Panc1 (cell line): ENCODE data around the gene PAX5. TPM values are rescaled to one million over a fixed set of nuclear protein-coding genes. Genes with fewer than 3 reads are reported as not detected.

Source experiments
- ATAC-seq: fragments of 200-7000 bp; cut with Tn5 transposase; 2 replicates; pipeline ENCODE4 v1.9.1; 2020; ENCODE audit warnings: mild to moderate bottlenecking, moderate library complexity
- BruUV-seq: library from RNA; stranded (reverse); fragments of 400-500 nt; replicated peaks from 2 replicates; lab custom pipeline; 2021; lab: Mats Ljungman, UMichigan
- CTCF ChIA-PET: fragments of 300-600 bp; sonication (Branson Sonifier 250); formaldehyde crosslinking; loops from one replicate; lab custom pipeline; 2022; ENCODE audit warnings: antibody characterized with exemption; lab: Charles Lee
- POLR2A ChIA-PET: fragments of 300-600 bp; sonication (Branson Sonifier 250); formaldehyde crosslinking; loops from one replicate; lab custom pipeline; 2022; ENCODE audit warnings: antibody characterized with exemption; lab: Charles Lee
- DNase-seq: peaks from one replicate; pipeline ENCODE4 v3.0.0-alpha.2; 2010; ENCODE audit warnings: low read depth, low spot score
- H3K27ac ChIP-seq: 2 replicates; pipeline ENCODE4 v1.5.1; 2011; ENCODE audit warnings: mild to moderate bottlenecking, low read length, inconsistent platforms
- H3K27me3 ChIP-seq: fragments of 200-500 bp; sonication (Bioruptor generic); 2 replicates; pipeline ENCODE4 v1.6.0; 2014; ENCODE audit warnings: low read length, inconsistent platforms; ENCODE audit not compliant: control insufficient read depth, insufficient read depth
- H3K36me3 ChIP-seq: fragments of 200-500 bp; sonication (Bioruptor generic); 2 replicates; pipeline ENCODE4 v1.5.1; 2014; ENCODE audit warnings: inconsistent platforms, mild to moderate bottlenecking, low read length, moderate library complexity; ENCODE audit not compliant: control insufficient read depth, insufficient read depth
- H3K4me1 ChIP-seq: 2 replicates; pipeline ENCODE4 v1.5.1; 2011; ENCODE audit warnings: inconsistent platforms, mild to moderate bottlenecking, low read length, moderate library complexity; ENCODE audit not compliant: control insufficient read depth, insufficient read depth
- H3K4me3 ChIP-seq, 2 experiments: 2 replicates each; pipeline ENCODE4 v1.5.1; 2011 to 2012; ENCODE audit warnings: low read depth in 2 of 2, low read length in 2 of 2, mild to moderate bottlenecking in 2 of 2, inconsistent platforms in 1 of 2, moderate library complexity in 1 of 2
- H3K9me3 ChIP-seq: fragments of 200-500 bp; sonication (Bioruptor generic); 2 replicates; pipeline ENCODE4 v1.5.1; 2014; ENCODE audit warnings: low read depth, mild to moderate bottlenecking, inconsistent platforms, low read length, moderate library complexity; ENCODE audit not compliant: control insufficient read depth, insufficient read depth
- POLR2AphosphoS5 ChIP-seq: IDR thresholded peaks from 2 replicates; pipeline ENCODE4 v1.6.1; 2012; ENCODE audit warnings: mild to moderate bottlenecking, low read depth, low read length, moderate library complexity
- REST ChIP-seq, 2 experiments: IDR thresholded peaks; 2 replicates each; pipeline ENCODE4 v1.6.1; 2011 to 2012; ENCODE audit warnings: low read depth in 2 of 2, control low read depth in 1 of 2, low read length in 1 of 2, mild to moderate bottlenecking in 1 of 2, moderate library complexity in 1 of 2; ENCODE audit not compliant: insufficient read depth in 1 of 2
- SIN3A ChIP-seq: IDR thresholded peaks from 2 replicates; pipeline ENCODE4 v1.6.1; 2012; ENCODE audit warnings: low read depth, mild to moderate bottlenecking, low read length, moderate library complexity, borderline replicate concordance; ENCODE audit not compliant: insufficient read depth
- TCF7L2 ChIP-seq: IDR thresholded peaks from 2 replicates; pipeline ENCODE4 v1.6.1; 2011; ENCODE audit warnings: mild to moderate bottlenecking, low read depth, low read length, inconsistent platforms
- in situ Hi-C: cut with HindIII; loops from 2 replicates; pipeline ENCODE4 v1.10.0; 2016; ENCODE audit warnings: low sequenced_read_pairs, low pct_unique_long_range_greater_than_20kb
- intact Hi-C: fragments of 100-400 bp; cut with micrococcal nuclease; formaldehyde crosslinking; loops from one replicate; pipeline ENCODE4 v1.10.0; 2022; ENCODE audit not compliant: unreplicated experiment
- total RNA-seq: library from RNA; stranded (reverse); gene quantifications from one replicate; pipeline ENCODE4 v1.2.1, GENCODE V29; 2021; ENCODE audit not compliant: unreplicated experiment
- TF ChIP-seq, protein P1 (sequence below): fragments of 450-650 bp; IDR thresholded peaks from 2 replicates; pipeline ENCODE4 v1.5.1; 2017; ENCODE audit warnings: mild to moderate bottlenecking

The PAX5 gene
- total RNA-seq, 1 experiment from 2014 or later = 0.39 TPM

DNA sequence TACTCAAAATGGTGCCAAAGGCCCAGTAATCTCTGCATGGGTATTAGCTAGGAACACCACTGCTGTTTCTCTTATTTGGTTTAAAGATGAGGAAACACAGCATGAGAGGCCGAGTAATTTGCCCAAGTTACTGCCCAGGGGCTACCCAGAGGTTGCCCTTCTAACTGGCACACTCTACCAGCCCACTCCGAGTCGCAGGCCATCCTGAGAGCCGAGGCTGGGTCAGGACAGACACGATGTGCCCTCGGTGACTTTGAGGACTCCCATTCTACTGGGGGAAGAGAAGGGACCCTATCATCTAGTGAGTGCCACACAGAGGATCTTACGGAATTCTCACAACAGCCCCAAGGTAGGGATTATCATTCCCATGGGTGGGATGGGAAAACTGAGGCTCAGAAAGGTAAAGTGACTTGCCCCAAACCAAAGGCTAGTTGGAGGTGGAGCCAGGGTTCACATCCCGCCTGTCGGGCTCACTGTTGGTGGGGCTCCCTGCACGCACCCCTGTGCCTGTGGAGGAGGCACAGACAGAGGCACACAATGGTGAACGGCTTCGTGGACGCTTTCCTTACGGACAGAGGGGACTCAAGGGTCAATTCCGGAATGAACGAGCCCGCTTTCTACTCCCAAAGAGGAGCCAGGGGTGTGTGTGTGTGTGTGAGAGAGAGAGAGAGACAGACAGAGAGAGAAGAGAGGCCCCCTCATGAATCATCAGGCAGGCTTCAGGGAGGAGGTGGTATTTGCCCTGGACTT is 236.4 kb downstream of the PAX5 start:
- ChIA-PET CTCF (interaction anchor here (0.6 kb wide), 1 partner anchor 63 kb away, joined by 3 read pairs; no protein-coding TSS in a partner anchor), POLR2A (interaction anchor here (0.5 to 0.9 kb wide), 2 partner anchors 13 to 103 kb away, joined by 3 to 4 read pairs; no protein-coding TSS in a partner anchor)
- DNase-seq = no peak
- H3K4me3 ChIP-seq = no peak overlapping the region
- H3K4me1 ChIP-seq = no peaks in the 10 kb centered on the region
- no peak for ATAC-seq
- TF ChIP-seq REST (IDR thresholded peaks at IDR 0.05; ENCODE audit: insufficient read depth in 1 of 2, low read depth in 2 of 2, low read length in 1 of 2) (no peak), POLR2AphosphoS5 (no peak), SIN3A (no peak), TCF7L2 (no peak)
- TF ChIP-seq, protein P1, sequence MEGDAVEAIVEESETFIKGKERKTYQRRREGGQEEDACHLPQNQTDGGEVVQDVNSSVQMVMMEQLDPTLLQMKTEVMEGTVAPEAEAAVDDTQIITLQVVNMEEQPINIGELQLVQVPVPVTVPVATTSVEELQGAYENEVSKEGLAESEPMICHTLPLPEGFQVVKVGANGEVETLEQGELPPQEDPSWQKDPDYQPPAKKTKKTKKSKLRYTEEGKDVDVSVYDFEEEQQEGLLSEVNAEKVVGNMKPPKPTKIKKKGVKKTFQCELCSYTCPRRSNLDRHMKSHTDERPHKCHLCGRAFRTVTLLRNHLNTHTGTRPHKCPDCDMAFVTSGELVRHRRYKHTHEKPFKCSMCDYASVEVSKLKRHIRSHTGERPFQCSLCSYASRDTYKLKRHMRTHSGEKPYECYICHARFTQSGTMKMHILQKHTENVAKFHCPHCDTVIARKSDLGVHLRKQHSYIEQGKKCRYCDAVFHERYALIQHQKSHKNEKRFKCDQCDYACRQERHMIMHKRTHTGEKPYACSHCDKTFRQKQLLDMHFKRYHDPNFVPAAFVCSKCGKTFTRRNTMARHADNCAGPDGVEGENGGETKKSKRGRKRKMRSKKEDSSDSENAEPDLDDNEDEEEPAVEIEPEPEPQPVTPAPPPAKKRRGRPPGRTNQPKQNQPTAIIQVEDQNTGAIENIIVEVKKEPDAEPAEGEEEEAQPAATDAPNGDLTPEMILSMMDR = no peak
- H3K27ac ChIP-seq = no peak overlapping the region
- intact Hi-C loops = loop anchor here (1.0 to 10.0 kb wide), 2 partner anchors 58 to 197 kb away; no protein-coding TSS in a partner anchor
- H3K9me3 ChIP-seq = peaks cover 3% of the 10 kb centered on the region; the same call in 1 of the 2 replicates
- peaks cover 22% of the 10 kb centered on the region for H3K27me3 ChIP-seq
- in situ Hi-C loops = no loop called here
- H3K36me3 ChIP-seq = no peaks in the 10 kb centered on the region
- BruUV-seq = no TSS peak

DNA sequence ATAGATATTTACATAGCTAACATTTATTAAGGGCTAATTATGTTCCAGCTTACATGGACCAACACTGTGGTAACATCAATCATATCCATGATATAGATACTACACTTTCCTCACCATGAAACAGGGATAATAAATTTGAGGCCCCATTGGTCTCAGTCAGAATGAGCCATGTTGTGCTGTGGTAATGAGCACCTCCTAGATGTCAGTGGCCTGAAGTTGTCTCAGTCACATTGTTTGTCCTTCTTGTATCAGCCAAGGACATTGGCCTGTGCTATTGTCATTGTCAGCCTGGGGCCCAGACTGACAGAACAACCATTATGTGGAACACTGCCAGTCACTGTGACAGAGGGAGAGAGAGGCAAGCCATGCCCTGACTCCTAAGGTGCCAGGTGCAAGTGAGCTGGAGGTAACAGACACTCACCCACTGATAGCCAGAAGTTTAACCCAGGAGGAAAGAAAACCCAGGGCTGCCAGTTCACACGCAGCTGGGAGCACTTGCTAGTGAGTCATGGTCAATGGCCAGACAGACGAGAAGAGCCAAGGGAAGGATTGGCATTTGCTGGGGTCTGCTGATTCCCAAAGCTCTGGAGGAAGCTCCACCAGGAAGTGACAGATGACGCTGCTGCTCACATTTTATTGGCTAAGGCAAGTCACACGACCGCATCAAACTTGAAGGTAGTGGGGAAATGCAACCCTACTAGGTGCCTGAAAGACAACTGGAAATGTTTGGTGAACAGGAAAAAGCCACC is 237.2 kb downstream of the PAX5 start:
- no peaks in the 10 kb centered on the region for H3K4me1 ChIP-seq
- H3K27ac ChIP-seq = no peak overlapping the region
- intact Hi-C loops = loop anchor here (10.0 kb wide), 1 partner anchor 198 kb away; no protein-coding TSS in a partner anchor
- BruUV-seq = no TSS peak
- ChIA-PET CTCF (no interaction called here), POLR2A (interaction anchor here (0.5 to 0.9 kb wide), 2 partner anchors 12 to 103 kb away, joined by 3 to 4 read pairs; no protein-coding TSS in a partner anchor)
- TF ChIP-seq REST (IDR thresholded peaks at IDR 0.05; ENCODE audit: insufficient read depth in 1 of 2, low read depth in 2 of 2, low read length in 1 of 2) (no peak), POLR2AphosphoS5 (no peak), SIN3A (no peak), TCF7L2 (no peak)
- TF ChIP-seq, protein P1 = no peak
- peaks cover 22% of the 10 kb centered on the region for H3K27me3 ChIP-seq
- ATAC-seq = no peak
- no peak for DNase-seq
- in situ Hi-C loops = no loop called here
- peaks cover 3% of the 10 kb centered on the region; the same call in 1 of the 2 replicates for H3K9me3 ChIP-seq
- H3K4me3 ChIP-seq = no peak overlapping the region
- H3K36me3 ChIP-seq = no peaks in the 10 kb centered on the region
